Astrocyte (in vitro differentiated cells and primary cell): ENCODE measurements around the gene GAS2L1. TPM values are rescaled to one million over a fixed set of nuclear protein-coding genes. Genes with fewer than 3 reads are reported as not detected.

Experiments
- DNase-seq: peaks from one replicate; pipeline ENCODE4 v3.0.0-alpha.2; 2010; ENCODE audit warnings: low read depth
- FAIRE-seq: peaks from 2 replicates; lab custom pipeline; 2011; peaks lifted over from hg19 to GRCh38; lab: Jason Lieb, UNC
- H2AFZ ChIP-seq: 2 replicates; pipeline ENCODE4 v1.6.0; 2012; ENCODE audit warnings: low read depth, low read length, inconsistent platforms
- H3K27ac ChIP-seq: 2 replicates; pipeline ENCODE4 v1.5.1; 2011; ENCODE audit warnings: low read depth, low read length, inconsistent platforms
- H3K27me3 ChIP-seq: 2 replicates; pipeline ENCODE4 v1.6.0; 2011; ENCODE audit warnings: low read length, inconsistent platforms; ENCODE audit not compliant: insufficient read depth
- H3K36me3 ChIP-seq: 2 replicates; pipeline ENCODE4 v1.5.1; 2011; ENCODE audit warnings: low read length, inconsistent platforms; ENCODE audit not compliant: insufficient read depth
- H3K4me1 ChIP-seq: 2 replicates; pipeline ENCODE4 v1.5.1; 2011; ENCODE audit warnings: low read length, inconsistent platforms; ENCODE audit not compliant: insufficient read depth
- H3K4me2 ChIP-seq: 2 replicates; pipeline ENCODE4 v1.6.0; 2012; ENCODE audit warnings: low read length, inconsistent platforms
- H3K4me3 ChIP-seq: 2 replicates; pipeline ENCODE4 v1.5.1; 2011; ENCODE audit warnings: low read depth, mild to moderate bottlenecking, low read length, inconsistent platforms; ENCODE audit not compliant: insufficient read depth
- H3K79me2 ChIP-seq: 2 replicates; pipeline ENCODE4 v1.6.0; 2012; ENCODE audit warnings: mild to moderate bottlenecking, low read length, inconsistent platforms; ENCODE audit not compliant: insufficient read depth
- H3K9ac ChIP-seq: 2 replicates; pipeline ENCODE4 v1.6.0; 2012; ENCODE audit warnings: mild to moderate bottlenecking, low read length, inconsistent platforms
- H3K9me3 ChIP-seq: 2 replicates; pipeline ENCODE4 v1.5.1; 2012; ENCODE audit warnings: low read depth, mild to moderate bottlenecking, low read length, inconsistent platforms; ENCODE audit not compliant: insufficient read depth
- H4K20me1 ChIP-seq: 2 replicates; pipeline ENCODE4 v1.6.0; 2012; ENCODE audit warnings: low read length, inconsistent platforms; ENCODE audit not compliant: insufficient read depth
- H3K27ac Mint-ChIP-seq: one replicate; pipeline ENCODE4 v1.8.0; 2021; ENCODE audit warnings: mild to moderate bottlenecking, mixed read lengths; ENCODE audit not compliant: unreplicated experiment
- H3K27me3 Mint-ChIP-seq: one replicate; pipeline ENCODE4 v1.8.0; 2021; ENCODE audit warnings: low read depth, mixed read lengths; ENCODE audit not compliant: unreplicated experiment
- H3K36me3 Mint-ChIP-seq: one replicate; pipeline ENCODE4 v1.8.0; 2021; ENCODE audit warnings: low read depth, mixed read lengths; ENCODE audit not compliant: unreplicated experiment
- H3K4me1 Mint-ChIP-seq: one replicate; pipeline ENCODE4 v1.8.0; 2021; ENCODE audit warnings: low read depth, mixed read lengths; ENCODE audit not compliant: unreplicated experiment
- H3K4me3 Mint-ChIP-seq: one replicate; pipeline ENCODE4 v1.8.0; 2021; ENCODE audit warnings: mild to moderate bottlenecking, moderate library complexity, mixed read lengths; ENCODE audit not compliant: unreplicated experiment
- H3K9me3 Mint-ChIP-seq: one replicate; pipeline ENCODE4 v1.8.0; 2021; ENCODE audit warnings: mild to moderate bottlenecking, mixed read lengths; ENCODE audit not compliant: unreplicated experiment
- CTCF ChIP-seq: IDR thresholded peaks from 2 replicates; pipeline ENCODE4 v1.5.1; 2011; ENCODE audit warnings: low read depth, mild to moderate bottlenecking, inconsistent platforms, low read length, moderate library complexity; ENCODE audit not compliant: insufficient read depth
- EZH2 ChIP-seq: IDR thresholded peaks from 2 replicates; pipeline ENCODE4 v1.6.1; 2012; ENCODE audit warnings: mild to moderate bottlenecking, low read length, inconsistent platforms; ENCODE audit not compliant: insufficient read depth
- total RNA-seq: library from RNA; stranded (reverse); gene quantifications from 2 replicates; pipeline ENCODE4 v1.2.1, GENCODE V29; 2021

The GAS2L1 gene
- total RNA-seq, 1 donor from 2014 or later: 24.3 TPM

- Histone ChIP-seq H3K27ac (no peak overlapping the region), H3K9ac (no peak overlapping the region), H3K9me3 (no peaks in the 10 kb centered on the region), H2AFZ (no peak overlapping the region), H3K4me2 (no peak overlapping the region), H3K4me1 (peaks cover 49% of the 10 kb centered on the region), H3K27me3 (peaks cover 34% of the 10 kb centered on the region), H3K79me2 (peaks cover 31% of the 10 kb centered on the region), H3K36me3 (no peaks in the 10 kb centered on the region), H4K20me1 (peaks cover 36% of the 10 kb centered on the region), H3K4me3 (no peak overlapping the region)
- H3K36me3 Mint-ChIP-seq: peaks cover 13% of the 10 kb centered on the region
- peaks cover 8% of the 10 kb centered on the region for H3K4me1 Mint-ChIP-seq
- TF ChIP-seq EZH2: no peak
- no peak for TF ChIP-seq CTCF
- peak overlapping the region; percentile 77 for H3K27ac Mint-ChIP-seq
- H3K27me3 Mint-ChIP-seq: peaks cover 28% of the 10 kb centered on the region
- H3K9me3 Mint-ChIP-seq: no peaks in the 10 kb centered on the region
- no peak overlapping the region for H3K4me3 Mint-ChIP-seq
- DNase-seq (no peak), FAIRE-seq (no peak)
Measured at GRCh38 chr22:29312218-29313125, 6.0 kb downstream of the GAS2L1 start.

GRCh38 chr22:29313126-29313575 lies 6.7 kb downstream of the GAS2L1 start:
- H3K36me3 Mint-ChIP-seq: peaks cover 13% of the 10 kb centered on the region
- Histone ChIP-seq H3K4me3 (no peak overlapping the region), H3K9me3 (no peaks in the 10 kb centered on the region), H3K9ac (no peak overlapping the region), H3K36me3 (no peaks in the 10 kb centered on the region), H3K4me1 (peaks cover 42% of the 10 kb centered on the region), H2AFZ (no peak overlapping the region), H3K27ac (no peak overlapping the region), H3K79me2 (peaks cover 24% of the 10 kb centered on the region), H3K4me2 (no peak overlapping the region), H4K20me1 (peaks cover 36% of the 10 kb centered on the region), H3K27me3 (peaks cover 34% of the 10 kb centered on the region)
- no peak overlapping the region for H3K4me3 Mint-ChIP-seq
- peaks cover 32% of the 10 kb centered on the region for H3K27me3 Mint-ChIP-seq
- DNase-seq (no peak), FAIRE-seq (no peak)
- peaks cover 8% of the 10 kb centered on the region for H3K4me1 Mint-ChIP-seq
- no peak overlapping the region for H3K27ac Mint-ChIP-seq
- TF ChIP-seq EZH2 (no peak), CTCF (peak; percentile 38)
- no peaks in the 10 kb centered on the region for H3K9me3 Mint-ChIP-seq
